ENCODE data around the gene KREMEN2.
A peak's percentile ranks its signal among the peaks of the same experiment; 100 is the strongest.

The KREMEN2 gene

DNA sequence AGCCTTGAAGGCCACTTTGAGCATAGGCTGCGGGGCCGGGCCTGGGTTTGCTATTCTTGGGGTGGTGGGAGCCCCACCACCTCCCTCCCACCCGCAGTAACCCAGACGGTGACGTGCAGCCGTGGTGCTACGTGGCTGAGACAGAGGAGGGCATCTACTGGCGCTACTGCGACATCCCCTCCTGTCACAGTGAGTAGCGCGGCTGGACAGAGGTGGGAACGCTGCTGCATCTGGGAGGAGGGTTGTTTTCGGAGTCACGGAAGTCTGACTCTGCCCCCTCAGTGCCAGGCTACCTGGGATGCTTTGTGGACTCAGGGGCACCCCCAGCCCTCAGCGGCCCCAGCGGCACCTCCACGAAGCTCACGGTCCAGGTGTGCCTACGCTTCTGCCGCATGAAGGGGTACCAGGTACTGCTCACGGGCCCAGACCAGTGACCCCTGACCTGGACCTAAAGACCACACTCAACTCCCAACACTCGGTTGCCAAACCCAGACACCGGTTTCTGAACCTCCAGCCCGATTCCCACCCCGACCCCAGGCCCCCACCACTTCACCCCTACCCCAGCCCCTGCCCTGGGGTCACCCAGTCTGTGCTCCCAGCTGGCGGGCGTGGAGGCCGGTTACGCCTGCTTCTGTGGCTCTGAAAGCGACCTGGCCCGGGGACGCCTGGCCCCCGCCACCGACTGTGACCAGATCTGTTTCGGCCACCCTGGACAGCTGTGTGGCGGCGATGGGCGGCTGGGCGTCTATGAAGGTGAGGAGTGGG is 2.1 kb downstream of the KREMEN2 start:
- no peak for DNase-seq

DNA sequence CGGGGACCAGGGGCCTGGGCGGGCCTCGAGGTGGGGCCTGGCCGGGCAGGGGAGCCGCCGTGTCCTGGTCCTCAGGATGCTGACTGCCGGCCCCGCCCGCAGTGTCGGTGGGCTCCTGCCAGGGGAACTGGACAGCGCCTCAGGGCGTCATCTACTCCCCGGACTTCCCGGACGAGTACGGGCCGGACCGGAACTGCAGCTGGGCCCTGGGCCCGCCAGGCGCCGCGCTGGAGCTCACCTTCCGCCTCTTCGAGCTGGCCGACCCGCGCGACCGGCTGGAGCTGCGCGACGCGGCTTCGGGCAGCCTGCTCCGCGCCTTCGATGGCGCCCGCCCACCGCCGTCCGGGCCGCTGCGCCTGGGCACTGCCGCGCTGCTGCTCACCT is 2.7 kb downstream of the KREMEN2 start:
- DNase-seq, result no peak

DNA sequence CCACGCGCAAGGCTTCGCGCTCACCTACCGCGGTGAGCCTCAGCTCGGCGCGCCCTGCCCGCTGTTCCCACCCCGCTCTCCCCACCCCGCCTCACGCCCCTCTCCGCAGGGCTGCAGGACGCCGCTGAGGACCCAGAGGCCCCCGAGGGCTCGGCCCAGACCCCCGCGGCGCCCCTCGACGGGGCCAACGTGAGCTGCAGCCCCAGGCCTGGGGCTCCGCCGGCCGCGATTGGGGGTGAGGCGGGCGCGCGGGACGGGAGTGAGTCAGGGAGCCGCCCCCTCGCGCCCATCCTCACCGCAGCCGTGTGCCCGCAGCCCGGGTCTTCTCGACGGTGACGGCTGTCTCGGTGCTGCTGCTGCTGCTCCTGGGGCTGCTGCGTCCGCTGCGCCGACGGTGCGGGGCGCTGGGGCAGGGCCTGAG is 3.1 kb downstream of the KREMEN2 start:
- no peak for DNase-seq

DNA sequence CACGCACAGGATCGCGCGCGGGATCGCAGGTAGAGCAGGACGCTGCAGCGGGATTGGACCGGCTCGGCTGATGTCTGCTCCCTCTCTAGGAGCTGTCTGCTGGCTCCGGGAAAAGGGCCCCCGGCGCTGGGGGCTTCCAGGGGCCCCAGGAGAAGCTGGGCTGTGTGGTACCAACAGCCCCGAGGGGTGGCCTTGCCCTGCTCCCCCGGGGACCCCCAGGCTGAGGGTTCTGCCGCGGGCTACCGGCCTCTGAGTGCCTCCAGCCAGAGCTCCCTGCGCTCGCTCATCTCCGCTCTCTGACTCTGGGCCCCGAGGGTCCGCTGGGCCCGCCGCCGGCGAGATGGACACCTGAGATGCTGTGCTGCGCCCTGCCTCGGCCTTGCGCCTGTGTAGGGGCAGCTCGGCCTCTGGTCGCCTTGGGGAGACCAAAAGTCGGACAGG is 3.7 kb downstream of the KREMEN2 start:
- DNase-seq, result no peak

DNA sequence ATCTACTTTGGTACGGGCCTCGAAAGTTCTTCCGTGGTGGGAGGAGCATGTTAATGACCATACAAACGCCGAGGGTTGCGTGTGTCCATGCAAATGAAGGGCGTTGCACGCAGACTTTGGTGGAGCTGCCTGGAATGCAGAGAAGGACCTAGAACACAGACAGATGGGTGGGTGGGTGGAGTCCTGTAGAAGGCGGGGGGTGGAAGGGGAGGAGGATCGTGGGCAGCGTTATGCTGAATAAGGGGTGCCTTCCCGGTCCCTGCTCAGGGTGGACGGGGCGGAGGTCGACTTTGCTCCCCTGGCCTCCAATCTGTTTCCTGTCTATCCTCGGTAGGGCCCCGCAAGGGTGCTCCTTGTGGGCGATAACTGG is 4.3 kb downstream of the KREMEN2 start:
- no peak for DNase-seq

DNA sequence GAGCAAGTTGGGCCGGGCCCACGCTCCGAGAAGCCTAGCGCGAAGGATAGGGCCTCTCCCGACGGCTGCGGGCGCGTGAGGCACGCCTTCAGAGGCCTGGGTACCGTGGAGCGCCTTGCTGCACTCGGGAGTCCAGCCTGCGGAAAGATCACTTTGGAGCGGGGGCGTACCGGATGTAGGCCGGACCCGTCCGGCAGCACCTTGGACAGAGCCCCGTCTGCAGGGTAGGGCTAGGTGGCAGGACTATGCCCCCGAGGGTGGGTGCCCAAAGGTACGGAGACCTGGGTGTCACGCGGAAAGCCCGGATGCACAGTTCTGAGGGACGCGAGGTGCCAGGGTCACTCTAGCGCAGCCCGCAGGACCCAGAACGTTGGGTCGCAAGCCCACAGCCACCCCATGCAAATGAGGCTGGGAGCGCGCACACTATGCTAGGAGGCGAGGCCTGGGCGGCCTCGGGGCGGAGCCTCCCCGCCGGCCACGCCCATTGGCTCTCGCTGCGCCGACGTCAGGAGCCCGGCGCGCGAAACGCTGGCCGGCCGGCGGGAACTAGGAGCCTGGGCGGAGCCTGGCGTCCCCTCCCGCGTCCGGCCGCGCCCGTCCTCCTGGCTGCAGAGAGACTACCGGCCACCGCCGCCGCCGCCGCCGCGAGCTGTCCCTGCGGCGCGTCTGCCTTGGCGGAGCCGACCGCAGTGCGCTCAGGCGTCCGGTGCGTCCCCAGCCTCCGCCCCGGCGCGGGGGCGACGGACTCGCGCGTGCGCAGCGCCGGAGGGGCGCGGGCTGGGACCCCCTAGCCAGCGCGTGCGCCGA is 4.9 kb downstream of the KREMEN2 start, which contains the start of gene PAQR4:
Gene PAQR4, plus strand, starts transcription at position 611 of the 807 bp plus-strand sequence. CDS start 327 bp downstream, outside the sequence.
- peak; percentile 94 for DNase-seq

DNA sequence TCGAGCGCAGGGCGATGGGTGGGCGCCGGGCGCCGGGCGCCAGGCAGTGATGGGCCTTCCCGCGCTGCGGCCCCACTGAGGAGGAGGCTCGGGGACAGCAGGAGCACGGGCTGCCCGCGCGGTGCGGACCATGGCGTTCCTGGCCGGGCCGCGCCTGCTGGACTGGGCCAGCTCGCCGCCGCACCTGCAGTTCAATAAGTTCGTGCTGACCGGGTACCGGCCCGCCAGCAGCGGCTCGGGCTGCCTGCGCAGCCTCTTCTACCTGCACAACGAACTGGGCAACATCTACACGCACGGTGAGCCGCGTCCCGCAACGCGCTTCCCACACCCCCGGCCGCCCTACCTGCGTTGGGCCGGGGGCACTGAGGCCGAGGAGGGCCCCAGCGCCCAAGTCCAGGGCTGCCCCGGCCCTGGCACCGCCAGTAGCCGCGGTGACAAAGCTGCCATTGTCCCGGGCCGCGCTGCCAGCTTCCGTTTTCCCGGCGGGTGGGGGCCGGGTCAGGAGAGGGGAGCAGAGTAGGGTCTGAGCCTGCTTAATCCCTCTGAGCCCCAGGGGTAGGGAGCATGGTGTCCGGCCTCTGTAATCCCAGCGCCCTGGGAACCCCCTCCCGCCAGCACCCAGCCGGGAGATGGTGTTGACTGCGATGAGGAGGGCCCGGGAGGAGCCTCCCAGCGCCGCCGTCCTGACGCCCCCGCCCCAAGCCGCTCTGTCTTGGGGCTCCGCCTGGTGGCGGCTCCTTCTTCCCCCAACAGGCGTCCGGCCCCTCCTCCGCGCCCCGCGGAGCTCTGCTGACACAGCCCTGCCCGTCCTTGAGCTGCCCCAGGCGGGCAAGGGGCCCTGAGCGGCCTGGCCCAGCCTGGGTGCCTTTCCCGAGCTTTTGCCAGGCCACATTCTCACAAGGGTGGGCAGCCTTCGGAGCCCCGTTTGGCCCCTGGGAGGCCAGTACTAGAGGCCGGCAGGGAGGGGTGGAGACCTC is 5.8 kb downstream of the KREMEN2 start:
- DNase-seq, result peak; percentile 75

DNA sequence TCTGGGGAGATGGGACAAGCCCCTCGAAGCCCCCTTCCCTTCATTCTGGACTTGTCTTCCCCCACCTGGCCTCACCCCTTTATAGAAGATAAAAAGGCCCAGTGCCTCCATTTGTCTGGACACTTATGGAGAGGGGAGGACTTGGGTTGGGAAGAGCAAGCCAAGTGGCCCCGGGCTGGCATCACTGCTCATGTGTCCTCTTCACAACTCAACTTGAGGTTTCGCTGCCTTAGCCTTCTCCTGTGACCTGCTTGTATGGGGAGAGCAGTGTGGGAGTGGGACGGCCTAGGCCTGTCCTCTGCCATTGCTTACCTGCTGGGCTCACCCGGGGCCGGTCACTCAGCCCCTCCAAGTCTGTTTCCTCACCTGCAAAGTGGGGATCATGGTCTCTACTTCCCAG is 6.5 kb downstream of the KREMEN2 start:
- DNase-seq, result no peak

DNA sequence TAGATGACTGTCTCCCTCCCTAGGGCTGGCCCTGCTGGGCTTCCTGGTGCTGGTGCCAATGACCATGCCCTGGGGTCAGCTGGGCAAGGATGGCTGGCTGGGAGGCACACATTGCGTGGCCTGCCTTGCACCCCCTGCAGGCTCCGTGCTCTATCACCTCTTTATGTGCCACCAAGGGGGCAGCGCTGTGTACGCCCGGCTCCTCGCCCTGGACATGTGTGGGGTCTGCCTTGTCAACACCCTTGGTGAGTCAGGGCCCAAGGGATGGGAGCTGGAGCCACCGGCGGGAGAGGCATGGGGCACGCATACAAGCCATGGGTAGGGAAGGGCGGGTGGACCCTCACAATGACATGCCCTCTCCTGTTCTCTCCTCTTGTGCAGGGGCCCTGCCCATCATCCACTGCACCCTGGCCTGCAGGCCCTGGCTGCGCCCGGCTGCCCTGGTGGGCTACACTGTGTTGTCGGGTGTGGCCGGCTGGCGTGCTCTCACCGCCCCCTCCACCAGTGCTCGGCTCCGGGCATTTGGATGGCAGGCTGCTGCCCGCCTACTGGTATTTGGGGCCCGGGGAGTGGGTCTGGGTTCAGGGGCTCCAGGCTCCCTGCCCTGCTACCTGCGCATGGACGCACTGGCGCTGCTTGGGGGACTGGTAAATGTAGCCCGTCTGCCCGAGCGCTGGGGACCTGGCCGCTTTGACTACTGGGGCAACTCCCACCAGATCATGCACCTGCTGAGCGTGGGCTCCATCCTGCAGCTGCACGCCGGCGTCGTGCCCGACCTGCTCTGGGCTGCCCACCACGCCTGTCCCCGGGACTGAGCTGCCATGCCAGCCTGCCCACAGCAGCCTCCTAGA is 7.3 kb downstream of the KREMEN2 start:
- DNase-seq, result no peak

DNA sequence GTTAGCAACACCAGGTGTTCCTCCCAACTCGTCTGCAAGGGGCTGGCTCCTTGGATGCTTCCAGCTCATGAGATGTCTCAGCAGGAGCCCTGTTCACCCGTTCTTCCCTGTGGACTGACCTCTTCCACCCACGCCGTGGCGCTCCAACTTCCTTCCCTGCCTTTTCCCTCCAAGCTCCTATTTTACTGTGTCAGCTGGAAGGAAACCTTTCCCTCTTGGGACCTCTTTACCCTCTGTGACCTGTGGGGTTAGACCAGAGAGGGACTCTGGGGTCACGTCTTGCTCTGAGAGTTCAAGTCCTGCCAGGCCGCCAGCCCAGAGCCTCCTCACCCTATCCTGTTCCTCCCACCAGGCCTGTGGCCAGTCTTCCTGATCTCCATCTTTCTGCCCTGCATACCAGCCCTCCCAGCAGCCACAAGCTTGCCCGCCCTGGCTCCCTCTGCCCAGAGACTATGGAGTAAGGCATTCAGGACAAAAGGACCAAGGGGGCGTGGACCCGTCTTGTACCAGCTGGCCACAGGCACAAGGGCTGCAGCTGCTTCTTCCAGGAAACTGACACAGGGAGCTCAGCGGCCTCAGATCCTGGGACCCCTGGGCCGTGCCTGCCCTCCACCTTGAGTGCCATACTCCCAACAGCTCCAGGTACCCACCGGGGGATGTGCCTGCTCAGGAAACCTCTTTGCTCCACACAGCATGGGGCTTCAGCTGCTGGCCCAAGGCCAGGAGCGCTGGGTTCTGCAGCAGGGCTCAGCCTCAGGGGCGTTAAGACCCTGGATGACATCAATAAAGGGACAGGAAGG is 8.1 kb downstream of the KREMEN2 start:
- no peak for DNase-seq

DNA sequence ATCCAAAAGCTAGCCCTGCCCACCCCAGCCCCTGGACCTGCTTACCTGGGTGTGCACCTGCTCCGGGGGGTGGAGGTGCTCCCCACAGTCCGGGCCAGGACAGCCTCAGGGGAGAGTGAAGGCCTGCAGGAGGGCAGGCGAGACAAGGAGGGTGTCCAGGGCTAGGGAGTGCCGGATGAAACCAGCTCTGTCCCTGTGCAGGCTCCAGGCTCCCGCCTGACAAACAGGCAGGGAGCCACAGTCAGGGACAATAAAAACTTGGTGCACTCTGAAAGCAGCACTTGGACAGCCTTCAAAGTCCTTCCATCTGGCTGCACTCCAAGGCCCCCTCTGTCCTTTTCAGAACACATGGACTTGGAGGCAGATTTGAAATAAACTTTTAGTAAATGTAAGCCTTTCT is 9.0 kb downstream of the KREMEN2 start:
- DNase-seq, result no peak

DNA sequence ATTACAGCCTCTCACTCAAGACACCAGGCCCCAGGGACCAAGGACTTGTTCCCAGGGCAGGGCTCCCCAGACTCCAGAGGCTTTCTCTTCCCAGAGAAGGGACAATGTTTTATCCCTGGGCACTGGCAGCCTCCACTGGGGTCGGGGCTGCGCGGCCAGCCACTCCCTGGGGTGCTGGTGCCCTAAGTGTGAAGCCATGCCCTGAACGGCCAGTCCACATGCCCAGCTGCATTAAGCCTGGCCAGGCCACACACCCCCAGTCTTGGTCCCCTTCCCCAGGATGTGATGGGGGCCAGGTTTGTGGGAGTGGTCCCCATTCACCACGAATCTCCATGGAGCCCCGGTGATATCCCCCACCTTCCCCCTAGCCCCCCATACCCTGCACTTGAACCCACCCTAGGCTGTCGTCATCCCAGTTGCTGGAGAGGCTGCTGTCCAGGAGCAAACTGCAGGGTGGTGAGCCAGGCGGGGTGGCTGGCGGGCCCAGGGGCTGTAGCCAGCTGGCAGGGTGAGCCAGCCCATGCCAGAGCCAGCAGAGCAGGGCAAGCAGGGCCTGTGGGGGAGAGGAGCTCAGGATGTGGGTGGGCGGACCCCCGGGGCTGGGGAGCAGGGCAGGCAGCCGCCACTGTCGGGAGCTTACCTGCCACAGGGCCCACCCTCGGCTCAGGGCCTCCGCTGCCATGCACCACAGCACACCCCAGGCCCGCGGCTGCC is 9.7 kb downstream of the KREMEN2 start:
- DNase-seq, result no peak

DNA sequence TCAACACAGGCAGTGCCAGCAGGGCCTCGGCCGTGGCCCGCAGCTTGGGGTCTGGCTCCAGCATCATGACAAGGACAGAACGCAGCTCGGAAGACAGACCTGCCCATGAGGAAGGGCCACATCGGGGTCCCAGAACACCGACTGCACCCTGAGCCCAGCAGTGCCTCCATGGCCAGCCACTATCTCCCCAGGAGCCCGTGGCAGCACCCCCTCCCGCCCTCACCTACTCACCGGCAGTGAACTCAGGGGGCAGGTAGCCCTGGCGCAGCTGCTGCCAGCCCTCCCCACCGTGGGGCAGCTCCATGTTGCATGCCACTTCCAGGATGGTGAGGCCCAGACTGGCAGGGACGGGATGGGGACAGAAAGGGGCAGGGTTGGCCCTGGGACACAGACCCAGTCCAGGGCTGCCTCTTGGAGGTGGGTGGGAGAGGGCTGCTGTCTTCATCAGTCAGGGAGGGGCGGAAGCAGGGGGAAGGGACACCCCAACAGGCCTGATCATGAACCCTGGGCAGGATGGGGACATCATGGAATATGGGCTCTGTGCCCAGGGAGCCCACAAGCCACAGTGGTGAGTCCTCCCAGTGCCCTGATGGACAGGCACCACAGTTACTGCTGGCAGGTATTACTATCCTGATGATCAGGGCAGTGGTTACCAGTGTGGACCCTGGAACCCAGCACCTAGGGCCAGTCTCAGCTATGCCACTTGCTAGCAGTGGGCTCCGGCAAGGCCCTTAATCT is 10.4 kb downstream of the KREMEN2 start:
- DNase-seq, result no peak

DNA sequence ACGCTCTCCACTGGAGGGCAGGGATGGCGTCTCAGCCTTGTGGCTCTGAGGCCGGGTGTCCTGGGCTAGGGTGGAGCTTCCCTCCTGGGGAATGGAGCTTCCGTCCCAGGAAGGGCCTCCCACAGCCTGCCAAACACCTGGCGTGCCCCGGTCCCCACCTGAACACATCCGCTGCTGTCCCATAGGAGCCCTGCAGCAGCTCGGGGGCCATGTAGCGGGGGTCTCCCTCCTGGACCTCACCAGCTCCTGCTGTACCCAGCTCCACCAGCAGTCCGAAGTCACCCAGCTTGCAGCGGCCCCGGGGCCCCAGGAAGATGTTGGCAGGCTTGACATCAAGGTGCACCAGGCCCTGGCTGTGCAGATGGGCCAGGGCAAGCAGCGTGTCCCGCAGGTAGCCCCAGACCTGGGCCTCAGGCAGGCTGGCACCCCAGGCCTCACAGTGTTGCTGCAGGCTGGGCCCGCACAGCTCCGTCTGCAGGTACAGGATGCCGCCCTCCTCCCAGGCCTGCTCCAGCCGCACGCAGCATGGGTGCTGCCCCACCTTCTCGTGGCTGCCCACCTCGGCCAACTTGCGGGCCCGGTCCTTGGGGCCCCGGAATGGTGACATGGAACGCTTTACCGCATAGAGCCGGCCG is 11.2 kb downstream of the KREMEN2 start:
- no peak for DNase-seq

DNA sequence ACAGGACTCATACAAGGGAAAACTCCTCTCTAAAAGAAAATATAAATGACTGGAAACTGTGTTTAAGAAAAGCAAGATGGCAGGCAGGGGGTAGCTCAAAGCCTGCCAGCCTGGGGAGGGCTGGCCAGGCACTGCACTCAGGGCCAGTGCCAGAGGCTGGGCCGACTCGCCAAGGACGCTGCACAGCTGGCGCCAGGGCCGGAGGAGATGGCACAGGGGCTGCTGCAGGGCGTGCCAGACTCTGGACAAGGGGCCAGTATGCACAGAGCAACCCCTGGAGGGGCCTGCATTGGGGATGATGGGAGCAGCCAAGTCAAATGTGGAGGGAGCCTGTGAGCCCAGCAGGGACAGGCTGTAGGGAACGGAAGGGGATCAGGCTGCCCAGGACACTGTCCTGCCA is 12.1 kb downstream of the KREMEN2 start:
- DNase-seq, result no peak

DNA sequence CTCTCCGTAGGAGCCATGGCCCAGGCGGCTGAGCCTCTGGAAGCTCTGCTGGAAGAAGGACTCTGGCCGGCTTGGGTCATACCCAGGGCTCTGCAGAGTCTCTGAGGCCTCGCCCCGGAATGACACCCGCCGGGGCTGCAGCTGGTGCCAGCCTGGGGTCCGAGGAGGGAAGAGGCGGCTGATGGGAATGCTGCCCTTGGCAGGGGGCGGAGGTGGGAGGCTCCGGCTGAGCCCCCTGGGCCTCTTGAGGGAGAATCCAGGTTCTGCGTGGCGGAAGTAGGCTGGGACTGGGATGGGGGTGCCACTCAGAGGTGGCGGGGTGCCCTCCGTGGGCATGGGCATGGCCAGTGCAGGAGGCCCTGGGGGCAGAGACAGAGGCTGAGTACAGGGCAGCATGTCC is 12.6 kb downstream of the KREMEN2 start:
- DNase-seq, result no peak

DNA sequence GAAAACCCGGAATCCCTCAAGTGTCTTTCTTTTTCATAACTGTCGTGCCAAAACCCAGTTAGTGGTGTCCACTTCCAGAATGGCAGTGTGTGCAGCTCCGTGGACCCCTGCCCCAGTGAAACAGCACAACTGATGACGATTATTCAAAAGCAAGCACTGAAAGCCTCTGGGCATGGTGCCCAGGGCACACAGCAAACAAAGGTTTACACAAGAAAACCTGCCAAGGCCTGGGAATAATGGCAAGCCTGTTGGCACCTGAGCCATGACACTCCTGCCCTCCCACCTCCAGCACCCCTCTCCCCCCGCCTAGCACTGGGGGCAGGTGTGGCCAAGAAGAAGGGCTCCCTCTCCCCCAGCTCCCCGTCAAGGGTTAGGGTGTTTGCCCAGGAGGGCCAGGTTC is 13.4 kb downstream of the KREMEN2 start:
- DNase-seq, result no peak

DNA sequence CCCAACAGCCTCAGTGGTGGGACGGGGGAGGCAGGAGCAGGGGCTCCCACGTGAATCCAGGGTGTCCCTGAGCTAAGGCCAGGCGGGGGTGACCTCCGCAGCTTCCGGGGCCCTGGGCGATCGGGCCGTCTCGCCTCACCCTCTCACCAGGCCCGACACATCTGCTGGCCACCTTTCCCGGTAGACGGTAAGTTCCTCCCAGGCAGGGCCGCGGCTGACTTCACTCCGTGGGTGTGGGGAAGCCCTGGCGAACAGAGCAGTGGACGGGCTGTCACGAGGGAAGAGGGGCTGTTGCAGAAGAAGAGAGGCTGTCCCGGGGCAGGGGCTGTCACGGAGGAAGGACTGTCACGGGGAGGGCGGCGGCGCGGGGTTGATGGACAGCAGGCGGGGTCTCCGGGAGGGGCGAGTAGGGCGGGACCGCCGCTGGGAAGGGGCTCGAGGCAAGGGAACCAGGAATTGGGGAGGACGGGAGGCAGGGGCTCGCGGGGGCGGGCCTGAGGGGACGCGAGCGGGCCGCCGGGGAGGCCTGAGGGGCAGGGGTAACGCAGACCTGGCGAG is 15.7 kb downstream of the KREMEN2 start:
- no peak for DNase-seq
